Measurements from ENCODE around the gene DENND5B.
"Not testable (repeated sequence)": the region's sequence is repeated elsewhere in the genome, so short reads cannot be mapped to it uniquely, and the experiment has no call there.

Gene DENND5B

GRCh38 chr12:31590642-31591379 lies at the start of gene DENND5B:
Gene DENND5B, minus strand, starts transcription at chr12:31591136. Its CDS starts 304 bp downstream, at chr12:31590832.
- DNase-seq, result peak; percentile 64

- DNase-seq, result no peak
Measured at GRCh38 chr12:31634620-31635019, 43.7 kb upstream of the DENND5B start.

DNA sequence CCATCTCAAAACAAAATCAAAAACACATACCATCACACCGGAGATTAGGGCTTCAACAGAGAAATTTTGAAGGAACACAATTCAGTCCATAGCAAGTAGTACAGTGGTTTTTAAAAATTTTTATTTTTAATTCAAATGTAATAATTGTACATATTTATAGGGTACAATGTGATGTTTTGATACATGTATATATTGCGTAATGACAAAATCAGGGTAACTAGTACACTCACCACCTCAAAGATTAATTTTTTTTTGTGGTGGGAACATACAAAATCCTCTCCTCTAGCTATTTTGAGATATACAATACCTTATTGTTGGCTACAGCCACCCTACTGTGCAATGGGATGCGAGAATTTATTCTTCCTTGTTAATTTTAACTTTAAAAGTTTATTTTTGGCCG lies 42.5 kb upstream of the DENND5B start:
- no peak for DNase-seq

DNA sequence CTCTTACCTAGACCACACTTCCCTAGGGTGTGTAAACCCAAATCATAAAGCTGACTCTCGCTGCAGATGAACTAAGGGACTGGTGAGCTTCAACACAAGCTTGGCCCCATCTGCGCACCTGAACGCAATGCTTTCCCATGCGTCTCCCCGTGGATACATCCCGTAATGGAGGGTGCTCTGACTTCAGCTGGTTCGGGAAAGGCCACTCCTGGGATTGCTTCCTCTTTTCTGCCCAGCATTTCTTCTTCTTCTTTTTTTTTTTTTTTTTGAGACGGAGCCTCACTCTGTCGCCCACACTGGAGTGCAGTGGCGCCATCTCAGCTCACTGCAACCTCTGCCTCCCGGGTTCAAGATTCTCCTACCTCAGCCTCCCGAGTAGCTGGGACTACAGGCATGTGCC lies 40.9 kb upstream of the DENND5B start:
- DNase-seq, result no peak

GRCh38 chr12:31631023-31631724 lies 40.2 kb upstream of the DENND5B start:
- DNase-seq, result no peak

- no peak for DNase-seq
Measured at GRCh38 chr12:31629756-31630732, 39.1 kb upstream of the DENND5B start.

DNA sequence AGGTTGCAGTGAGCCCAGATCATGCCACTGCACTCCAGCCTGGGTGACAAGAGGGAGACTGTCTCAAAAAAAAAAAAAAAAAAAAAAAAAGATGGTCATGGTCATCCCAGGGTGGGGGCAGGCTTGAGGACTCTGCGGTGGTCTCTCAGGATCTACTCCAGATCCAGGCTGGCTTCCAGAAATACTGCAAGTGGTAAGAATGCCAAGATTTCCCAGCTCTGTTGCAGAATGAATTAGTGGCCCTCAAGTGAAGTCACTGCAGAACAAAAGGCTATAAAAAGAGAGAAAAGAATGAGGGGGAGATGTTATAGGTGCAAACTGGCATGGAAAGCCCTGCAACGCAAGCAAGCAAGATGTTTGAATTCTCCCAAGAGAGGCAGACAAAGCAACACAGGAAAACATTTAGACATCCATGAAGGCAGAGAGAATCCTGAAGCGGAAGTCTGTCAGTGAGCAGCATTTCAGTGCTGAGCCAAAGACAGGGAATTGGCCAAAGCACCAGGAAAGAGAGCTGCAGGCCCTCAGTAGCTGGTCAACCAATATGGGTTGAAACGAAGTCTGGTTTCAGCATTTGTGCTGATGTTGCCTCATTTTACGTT lies 36.6 kb upstream of the DENND5B start:
- DNase-seq, result no peak

- no peak for DNase-seq
Measured at GRCh38 chr12:31626270-31626995, 35.5 kb upstream of the DENND5B start.

- no peak for DNase-seq
Measured at GRCh38 chr12:31622038-31622437, 31.1 kb upstream of the DENND5B start.

GRCh38 chr12:31620311-31620710 lies 29.4 kb upstream of the DENND5B start:
- no peak for DNase-seq

- DNase-seq, result no peak
Measured at GRCh38 chr12:31618228-31619025, 27.5 kb upstream of the DENND5B start.

GRCh38 chr12:31612819-31613218 lies 21.9 kb upstream of the DENND5B start:
- DNase-seq, result no peak

DNA sequence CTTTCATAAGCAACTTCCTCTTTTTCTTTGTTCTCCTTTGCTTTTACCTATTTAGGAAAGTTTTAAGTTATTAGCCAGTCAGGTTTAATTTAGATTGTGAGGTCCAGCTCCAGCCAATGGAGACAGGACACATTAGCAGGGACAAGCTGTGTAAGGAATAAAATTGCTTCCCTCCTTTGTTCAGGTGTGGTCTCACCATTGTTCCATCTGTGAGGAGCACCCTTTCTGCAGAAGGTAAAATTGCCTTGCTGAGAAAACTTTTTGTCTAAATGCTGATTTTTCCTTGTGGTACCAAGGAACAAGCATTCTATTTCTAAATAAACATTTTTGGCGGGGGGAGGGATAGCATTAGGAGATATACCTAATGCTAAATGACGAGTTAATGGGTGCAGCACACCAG lies 17.4 kb upstream of the DENND5B start:
- not testable (repeated sequence) for DNase-seq

GRCh38 chr12:31605531-31605930 lies 14.6 kb upstream of the DENND5B start:
- DNase-seq, result no peak

DNA sequence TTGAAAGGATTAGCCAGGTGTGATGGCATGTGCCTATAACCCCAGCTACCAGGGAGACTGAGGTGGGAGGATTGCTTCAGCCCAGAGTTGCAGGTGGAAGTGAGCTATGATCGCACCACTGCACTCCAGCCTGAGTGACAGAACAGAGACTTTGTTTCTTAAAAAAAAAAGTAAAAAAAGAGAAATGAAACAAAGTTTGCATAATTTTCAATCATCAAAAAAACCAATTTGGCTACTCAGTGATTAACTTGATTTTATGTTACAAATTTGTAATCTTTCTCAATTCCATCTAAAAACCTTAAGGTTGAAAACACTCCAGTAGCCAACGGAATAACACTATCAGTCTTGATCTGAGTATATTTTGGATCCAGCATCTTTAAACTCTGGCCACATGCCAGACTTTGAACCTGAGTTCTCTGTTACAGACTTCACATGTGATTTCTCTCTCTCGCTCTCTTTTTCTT lies 12.6 kb upstream of the DENND5B start:
- no peak for DNase-seq

- DNase-seq, result no peak
Measured at GRCh38 chr12:31600750-31601149, 9.8 kb upstream of the DENND5B start.

DNA sequence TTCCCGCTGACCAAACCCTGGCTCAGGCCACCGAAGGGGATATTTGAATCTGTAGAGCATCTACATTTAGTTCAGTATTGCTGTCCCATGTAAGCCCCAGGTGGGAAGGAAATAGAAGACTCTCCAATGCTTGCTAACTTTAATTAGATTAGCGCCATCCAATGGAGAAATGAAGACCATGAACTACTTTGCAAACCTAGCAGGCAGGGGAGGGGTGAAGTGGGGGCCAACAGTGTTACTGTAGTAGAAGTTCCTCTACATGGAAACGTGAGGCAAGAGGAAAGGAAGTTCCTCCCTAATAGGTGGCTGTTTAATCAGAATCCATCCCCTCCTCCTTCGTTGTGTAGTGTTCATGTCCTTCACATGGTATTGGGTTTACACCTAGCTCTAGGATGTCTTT lies 9.3 kb upstream of the DENND5B start:
- no peak for DNase-seq

DNA sequence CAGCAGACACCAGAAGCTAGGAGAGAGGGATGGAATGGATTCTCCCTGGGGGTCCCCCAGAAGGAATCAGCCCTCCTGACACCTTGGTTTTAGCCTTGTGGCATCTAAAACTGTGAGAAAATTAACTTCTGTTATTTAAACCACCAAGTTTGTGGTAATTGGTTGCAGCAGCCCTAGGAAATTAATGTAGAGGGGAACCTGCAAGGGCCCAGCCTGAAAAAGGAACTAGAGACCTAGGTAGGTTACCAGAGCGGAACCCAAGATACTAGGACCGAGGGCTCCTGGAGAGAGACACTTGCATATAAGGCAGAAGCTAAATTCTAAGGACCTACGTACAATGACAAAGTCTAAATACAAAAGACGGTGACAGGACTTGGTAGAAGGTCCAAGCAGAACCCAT lies 8.1 kb upstream of the DENND5B start:
- DNase-seq, result no peak

DNA sequence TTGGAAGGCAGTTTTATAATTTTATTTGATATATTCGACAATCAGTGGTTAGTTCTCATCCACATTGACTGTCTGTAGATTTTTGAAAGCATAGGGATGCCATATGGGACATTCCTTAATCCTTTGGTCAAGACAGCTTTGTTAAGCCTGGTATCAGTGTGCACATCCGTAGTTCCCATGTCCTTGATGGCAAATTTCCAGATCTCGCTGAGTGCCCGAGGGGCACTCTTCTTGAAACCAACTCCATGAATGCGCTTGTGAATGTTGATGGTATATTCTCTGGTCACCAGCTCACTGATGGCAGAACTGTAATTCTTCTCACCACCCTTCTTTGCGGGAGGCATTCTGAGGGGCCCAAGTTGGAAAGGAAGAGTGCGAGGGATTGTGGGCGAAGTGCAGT lies 6.1 kb upstream of the DENND5B start:
- no peak for DNase-seq

GRCh38 chr12:31594681-31595080 lies 3.7 kb upstream of the DENND5B start:
- no peak for DNase-seq

DNA sequence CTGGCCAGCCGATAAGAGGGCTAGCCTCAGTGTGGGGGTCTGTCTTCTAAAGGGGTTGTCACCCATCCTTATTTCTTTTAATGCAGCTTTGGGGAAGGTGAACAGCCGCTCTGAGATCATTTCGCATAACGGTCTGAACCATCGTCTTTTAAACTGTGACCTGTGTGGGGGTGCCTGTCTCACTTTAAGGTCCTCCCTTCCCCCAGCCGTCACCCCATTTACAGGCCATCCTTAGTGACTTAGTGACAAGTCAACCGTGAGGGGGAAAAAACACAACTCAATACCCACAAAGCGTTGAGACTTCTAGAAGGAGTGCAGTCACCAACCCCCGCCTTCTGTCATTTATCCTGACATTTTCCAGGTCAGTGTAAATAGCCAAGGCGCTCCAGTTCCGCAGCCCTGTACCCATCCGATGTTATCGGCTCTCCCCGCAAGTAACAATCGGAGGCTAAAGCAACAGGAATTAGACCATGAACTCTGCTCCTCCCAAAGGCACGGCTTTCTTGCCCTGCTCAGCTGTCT lies 505 bp upstream of the DENND5B start:
- DNase-seq, result no peak
